Mesendoderm (in vitro differentiated cells): ENCODE measurements around the gene MYO9B.

Experiments
- DNase-seq: peaks from one replicate; pipeline ENCODE4 v3.0.0; 2013
- H2AK5ac ChIP-seq: 2 replicates; pipeline ENCODE4 v1.6.1; 2013; ENCODE audit warnings: low read length, inconsistent platforms
- H2BK120ac ChIP-seq: 2 replicates; pipeline ENCODE4 v1.6.1; 2013; ENCODE audit warnings: low read depth, mild to moderate bottlenecking, low read length, moderate library complexity, mixed read lengths
- H2BK15ac ChIP-seq: replicated peaks from 2 replicates; pipeline ENCODE4 v1.6.1; 2013; ENCODE audit warnings: low read depth, mild to moderate bottlenecking, moderate library complexity
- H2BK5ac ChIP-seq: 2 replicates; pipeline ENCODE4 v1.6.1; 2013; ENCODE audit warnings: low read length, inconsistent platforms
- H3K18ac ChIP-seq: 2 replicates; pipeline ENCODE4 v1.6.1; 2013; ENCODE audit warnings: mild to moderate bottlenecking, low read length, mixed read lengths
- H3K23ac ChIP-seq: one replicate; pipeline ENCODE4 v1.6.1; 2013; ENCODE audit warnings: low read length
- H3K27ac ChIP-seq: 2 replicates; pipeline ENCODE4 v1.5.1; 2013; ENCODE audit warnings: low read depth, mild to moderate bottlenecking, inconsistent platforms, low read length, moderate library complexity
- H3K27me3 ChIP-seq: 2 replicates; pipeline ENCODE4 v1.6.1; 2013; ENCODE audit warnings: low read length, control low read depth, mild to moderate bottlenecking, inconsistent platforms; ENCODE audit not compliant: insufficient read depth, poor library complexity
- H3K36me3 ChIP-seq: 2 replicates; pipeline ENCODE4 v1.6.1; 2013; ENCODE audit warnings: low read length, inconsistent platforms; ENCODE audit not compliant: control insufficient read depth, insufficient read depth
- H3K4ac ChIP-seq: one replicate; pipeline ENCODE4 v1.6.1; 2013; ENCODE audit warnings: low read depth, mild to moderate bottlenecking, low read length, moderate library complexity
- H3K4me1 ChIP-seq: 2 replicates; pipeline ENCODE4 v1.6.1; 2013; ENCODE audit warnings: low read depth, low read length, inconsistent platforms; ENCODE audit not compliant: control insufficient read depth
- H3K4me2 ChIP-seq: 2 replicates; pipeline ENCODE4 v1.6.1; 2013; ENCODE audit warnings: low read length
- H3K4me3 ChIP-seq: 2 replicates; pipeline ENCODE4 v1.5.1; 2013; ENCODE audit warnings: mild to moderate bottlenecking, low read length
- H3K56ac ChIP-seq: one replicate; pipeline ENCODE4 v1.6.1; 2013; ENCODE audit warnings: low read length
- H3K79me1 ChIP-seq: 2 replicates; pipeline ENCODE4 v1.6.1; 2013; ENCODE audit warnings: low read length, inconsistent platforms
- H3K79me2 ChIP-seq: 2 replicates; pipeline ENCODE4 v1.6.1; 2013; ENCODE audit warnings: mild to moderate bottlenecking, low read length; ENCODE audit not compliant: control insufficient read depth, insufficient read depth
- H3K9ac ChIP-seq: 2 replicates; pipeline ENCODE4 v1.6.1; 2013; ENCODE audit warnings: low read length, inconsistent platforms
- H4K5ac ChIP-seq: one replicate; pipeline ENCODE4 v1.6.1; 2013; ENCODE audit warnings: low read length
- H4K8ac ChIP-seq: one replicate; pipeline ENCODE4 v1.6.1; 2013; ENCODE audit warnings: low read depth, mild to moderate bottlenecking, control low read depth, low read length, moderate library complexity
- WGBS: extraction: QIAGEN DNeasy Blood & Tissue Kit; methylation state at CpG from one replicate; pipeline ENCODE4 v1.1.7; 2013; ENCODE audit warnings: low lambda C conversion rate, missing lambda C conversion rate; ENCODE audit not compliant: insufficient coverage; ENCODE audit errors: extremely low coverage; 5-methylcytosine and 5-hydroxymethylcytosine counted together

The MYO9B gene

DNA sequence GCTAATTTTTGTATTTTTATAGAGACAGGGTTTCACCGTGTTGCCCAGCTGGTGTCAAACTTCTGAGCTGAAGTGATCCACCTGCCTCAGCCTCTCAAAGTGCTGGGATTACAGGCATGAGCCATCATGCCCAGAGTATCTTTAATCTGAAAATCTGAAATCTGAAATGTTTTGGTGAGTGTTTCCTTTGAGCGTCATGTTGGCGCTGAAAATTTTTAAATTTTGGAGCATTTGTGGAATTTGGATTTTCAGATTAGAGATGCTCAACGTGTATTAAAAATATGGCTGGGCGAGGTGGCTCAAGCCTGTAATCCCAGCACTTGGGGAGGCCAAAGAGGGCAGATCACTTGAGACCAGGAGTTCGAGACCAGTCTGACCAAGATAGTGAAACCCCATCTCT, 43.8 kb upstream of the MYO9B start:
- no peak overlapping the region for H2BK15ac ChIP-seq
- H3K4me2 ChIP-seq, result no peak overlapping the region
- no peak overlapping the region for H3K4ac ChIP-seq
- no peak overlapping the region for H3K27ac ChIP-seq
- H3K18ac ChIP-seq, result no peak overlapping the region
- H3K23ac ChIP-seq, result no peak overlapping the region
- H3K79me1 ChIP-seq, result no peaks in the 10 kb centered on the region
- no peak overlapping the region for H3K4me3 ChIP-seq
- no peaks in the 10 kb centered on the region for H3K4me1 ChIP-seq
- no peaks in the 10 kb centered on the region for H3K36me3 ChIP-seq
- no peak overlapping the region for H2AK5ac ChIP-seq
- no peak overlapping the region for H2BK120ac ChIP-seq
- no peak overlapping the region for H3K9ac ChIP-seq
- no peak overlapping the region for H4K8ac ChIP-seq
- WGBS, result no CpG with 5 or more reads among the region's 6 CpGs
- H2BK5ac ChIP-seq, result no peak overlapping the region
- no peak overlapping the region for H3K56ac ChIP-seq
- H4K5ac ChIP-seq, result no peak overlapping the region
- H3K27me3 ChIP-seq, result no peaks in the 10 kb centered on the region
- DNase-seq, result no peak
- no peaks in the 10 kb centered on the region for H3K79me2 ChIP-seq

DNA sequence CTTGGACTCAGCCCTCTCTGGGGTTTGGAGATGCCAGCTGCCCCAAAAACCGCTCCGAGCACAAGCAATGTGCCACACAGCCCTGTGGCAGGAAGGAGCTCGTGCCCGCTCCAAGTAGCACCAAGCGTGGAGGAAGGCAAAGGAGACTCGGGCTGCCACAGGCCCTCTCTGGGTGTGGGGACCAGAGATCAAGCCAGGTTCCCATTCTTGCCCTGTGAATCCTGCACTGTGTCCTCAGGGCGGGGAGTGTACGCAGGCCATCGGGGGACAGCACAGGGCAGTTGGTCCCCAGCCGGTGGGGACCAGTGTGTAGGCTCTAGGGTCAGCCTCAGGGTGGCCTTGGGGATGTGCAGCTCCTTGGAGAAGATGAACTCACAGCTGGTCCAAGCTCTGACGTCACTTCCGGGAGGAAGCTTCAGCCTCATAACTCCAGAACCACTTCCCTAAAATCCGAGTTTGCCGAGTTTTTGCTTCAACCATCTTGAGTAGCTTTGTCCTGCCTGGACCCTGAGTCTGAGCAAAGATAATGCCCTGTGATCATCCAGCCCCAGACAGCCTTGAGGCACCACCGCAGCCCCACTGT, 39.6 kb upstream of the MYO9B start:
- H2BK15ac ChIP-seq, result no peak overlapping the region
- H3K56ac ChIP-seq, result no peak overlapping the region
- H4K5ac ChIP-seq, result no peak overlapping the region
- no peak for DNase-seq
- no CpG with 5 or more reads among the region's 15 CpGs for WGBS
- H2BK5ac ChIP-seq, result no peak overlapping the region
- no peak overlapping the region for H3K4ac ChIP-seq
- H3K4me3 ChIP-seq, result no peak overlapping the region
- no peaks in the 10 kb centered on the region for H3K27me3 ChIP-seq
- H3K4me1 ChIP-seq, result no peaks in the 10 kb centered on the region
- no peaks in the 10 kb centered on the region for H3K79me2 ChIP-seq
- no peaks in the 10 kb centered on the region for H3K36me3 ChIP-seq
- no peak overlapping the region for H2BK120ac ChIP-seq
- H3K4me2 ChIP-seq, result no peak overlapping the region
- H3K23ac ChIP-seq, result no peak overlapping the region
- H3K27ac ChIP-seq, result no peak overlapping the region
- no peak overlapping the region for H3K9ac ChIP-seq
- no peaks in the 10 kb centered on the region for H3K79me1 ChIP-seq
- no peak overlapping the region for H4K8ac ChIP-seq
- H3K18ac ChIP-seq, result no peak overlapping the region
- no peak overlapping the region for H2AK5ac ChIP-seq

- Histone ChIP-seq H3K79me1 (no peaks in the 10 kb centered on the region), H2AK5ac (no peak overlapping the region), H3K79me2 (no peaks in the 10 kb centered on the region), H3K4me3 (no peak overlapping the region), H2BK15ac (no peak overlapping the region), H2BK5ac (no peak overlapping the region), H3K27ac (no peak overlapping the region), H3K4me2 (no peak overlapping the region), H3K36me3 (no peaks in the 10 kb centered on the region), H3K18ac (no peak overlapping the region), H3K4ac (no peak overlapping the region), H3K56ac (no peak overlapping the region), H4K5ac (no peak overlapping the region), H3K9ac (no peak overlapping the region), H3K23ac (no peak overlapping the region), H3K27me3 (no peaks in the 10 kb centered on the region), H3K4me1 (no peaks in the 10 kb centered on the region), H2BK120ac (no peak overlapping the region), H4K8ac (no peak overlapping the region)
- WGBS, result no CpG with 5 or more reads among the region's 4 CpGs
- no peak for DNase-seq
Measured at GRCh38 chr19:17036640-17037039, 38.9 kb upstream of the MYO9B start.

GRCh38 chr19:17037184-17037583, 38.4 kb upstream of the MYO9B start:
- Histone ChIP-seq H3K79me2 (no peaks in the 10 kb centered on the region), H3K4me2 (no peak overlapping the region), H3K9ac (no peak overlapping the region), H4K5ac (no peak overlapping the region), H2AK5ac (no peak overlapping the region), H3K4ac (no peak overlapping the region), H3K36me3 (no peaks in the 10 kb centered on the region), H3K56ac (no peak overlapping the region), H3K27me3 (no peaks in the 10 kb centered on the region), H3K18ac (no peak overlapping the region), H3K4me3 (no peak overlapping the region), H3K23ac (no peak overlapping the region), H2BK5ac (no peak overlapping the region), H3K27ac (no peak overlapping the region), H3K79me1 (no peaks in the 10 kb centered on the region), H3K4me1 (no peaks in the 10 kb centered on the region), H4K8ac (no peak overlapping the region), H2BK15ac (no peak overlapping the region), H2BK120ac (no peak overlapping the region)
- no peak for DNase-seq
- no CpG with 5 or more reads among the region's 6 CpGs for WGBS

- H3K36me3 ChIP-seq, result no peaks in the 10 kb centered on the region
- no peaks in the 10 kb centered on the region for H3K79me2 ChIP-seq
- no peak overlapping the region for H3K4me2 ChIP-seq
- H4K5ac ChIP-seq, result no peak overlapping the region
- no peak overlapping the region for H2BK5ac ChIP-seq
- H3K4me3 ChIP-seq, result no peak overlapping the region
- no peak overlapping the region for H4K8ac ChIP-seq
- no peak overlapping the region for H3K4ac ChIP-seq
- no peak overlapping the region for H2BK120ac ChIP-seq
- no peaks in the 10 kb centered on the region for H3K27me3 ChIP-seq
- no peak overlapping the region for H3K27ac ChIP-seq
- H3K18ac ChIP-seq, result no peak overlapping the region
- no peak overlapping the region for H2AK5ac ChIP-seq
- no peak overlapping the region for H2BK15ac ChIP-seq
- no peak overlapping the region for H3K23ac ChIP-seq
- no peak for DNase-seq
- no peaks in the 10 kb centered on the region for H3K79me1 ChIP-seq
- H3K4me1 ChIP-seq, result no peaks in the 10 kb centered on the region
- H3K9ac ChIP-seq, result no peak overlapping the region
- no peak overlapping the region for H3K56ac ChIP-seq
- 100% methylated on average over 1 of the region's 15 CpGs for WGBS
Measured at GRCh38 chr19:17037966-17038500, 37.5 kb upstream of the MYO9B start.

GRCh38 chr19:17041976-17042375, 33.6 kb upstream of the MYO9B start:
- Histone ChIP-seq H3K36me3 (no peaks in the 10 kb centered on the region), H3K4ac (no peak overlapping the region), H4K5ac (no peak overlapping the region), H3K23ac (no peak overlapping the region), H3K4me2 (no peak overlapping the region), H2BK5ac (no peak overlapping the region), H3K79me1 (no peaks in the 10 kb centered on the region), H3K27ac (no peak overlapping the region), H3K4me1 (no peaks in the 10 kb centered on the region), H3K27me3 (no peaks in the 10 kb centered on the region), H4K8ac (no peak overlapping the region), H3K79me2 (no peaks in the 10 kb centered on the region), H3K18ac (no peak overlapping the region), H2AK5ac (no peak overlapping the region), H3K4me3 (no peak overlapping the region), H3K9ac (no peak overlapping the region), H3K56ac (no peak overlapping the region), H2BK15ac (no peak overlapping the region), H2BK120ac (no peak overlapping the region)
- no CpG with 5 or more reads among the region's 11 CpGs for WGBS
- DNase-seq, result no peak
